Effector CD8-positive, alpha-beta T cell (primary cell): ENCODE measurements around the gene ICA1.

ENCODE experiments used
- DNase-seq: peaks from one replicate; lab custom pipeline; 2025; lab: John Stamatoyannopoulos, UW

Gene ICA1

DNA sequence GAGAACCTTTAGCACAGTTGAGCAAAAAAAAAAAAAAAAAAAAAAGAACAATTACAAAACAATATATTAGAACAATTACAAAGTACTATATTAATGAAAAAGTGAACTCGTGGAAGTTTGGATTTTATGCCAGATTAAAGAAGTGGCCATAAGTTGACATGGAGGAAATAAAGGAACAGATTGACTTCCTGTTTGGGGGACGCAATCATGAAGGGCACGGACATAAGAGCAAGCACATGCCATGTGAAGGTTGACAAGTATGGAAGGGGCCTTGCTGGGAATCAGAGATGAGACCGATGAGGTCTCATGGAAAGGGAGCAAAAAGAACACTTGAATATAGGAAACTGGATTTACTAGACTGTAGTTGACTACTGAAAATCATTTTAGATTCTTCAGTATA lies 61.7 kb downstream of the ICA1 start:
- no peak for DNase-seq

DNA sequence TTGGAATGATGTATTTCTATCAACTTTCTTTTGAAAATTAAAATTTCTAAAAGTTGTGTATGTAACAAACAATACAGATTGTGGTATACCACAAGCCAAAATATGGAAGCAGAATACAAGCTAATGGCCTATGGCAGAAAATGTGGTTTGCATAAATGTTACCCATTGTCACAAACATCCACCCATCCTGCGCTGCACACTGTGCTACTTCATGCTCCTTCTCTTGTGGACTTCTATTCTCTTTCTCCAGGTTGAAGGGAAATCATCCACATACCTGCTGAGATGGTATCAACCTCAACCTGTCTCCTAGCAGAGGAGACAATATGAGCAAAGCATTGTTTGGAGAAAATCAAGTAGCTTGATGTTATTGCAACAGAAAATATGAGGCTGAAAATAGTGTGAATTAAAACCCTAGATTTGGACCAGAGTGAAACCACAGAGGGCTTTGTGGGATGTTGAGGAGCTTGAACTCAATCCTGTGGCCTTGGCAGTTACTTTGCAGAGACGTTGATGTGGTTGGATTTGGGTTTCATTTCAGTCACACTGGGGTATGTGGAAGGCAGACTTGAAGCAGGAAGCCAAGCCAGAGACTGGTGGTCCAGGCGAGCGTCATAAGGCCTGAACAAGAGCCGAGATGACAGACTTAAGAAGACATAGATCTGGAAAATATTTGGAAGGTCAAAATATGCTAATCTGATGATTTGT lies 63.8 kb downstream of the ICA1 start:
- DNase-seq, result no peak

DNA sequence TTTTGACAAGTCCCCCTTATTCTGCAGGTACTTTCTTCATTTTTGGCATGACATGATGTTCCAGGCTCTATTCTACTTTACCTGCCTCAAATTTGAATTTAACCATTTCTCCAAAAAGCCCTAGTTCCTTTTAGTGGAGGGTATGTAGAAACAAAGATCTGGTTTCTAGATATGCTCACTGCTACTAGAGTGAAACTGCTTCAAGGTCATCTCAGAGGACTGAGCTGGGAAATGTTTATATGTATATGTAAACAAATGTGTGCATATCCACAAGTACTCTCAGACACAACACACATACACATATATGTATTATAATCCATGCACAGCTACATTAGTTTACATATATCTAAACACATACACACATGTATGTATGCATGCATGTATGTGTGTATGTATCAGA lies 69.1 kb downstream of the ICA1 start:
- no peak for DNase-seq

DNA sequence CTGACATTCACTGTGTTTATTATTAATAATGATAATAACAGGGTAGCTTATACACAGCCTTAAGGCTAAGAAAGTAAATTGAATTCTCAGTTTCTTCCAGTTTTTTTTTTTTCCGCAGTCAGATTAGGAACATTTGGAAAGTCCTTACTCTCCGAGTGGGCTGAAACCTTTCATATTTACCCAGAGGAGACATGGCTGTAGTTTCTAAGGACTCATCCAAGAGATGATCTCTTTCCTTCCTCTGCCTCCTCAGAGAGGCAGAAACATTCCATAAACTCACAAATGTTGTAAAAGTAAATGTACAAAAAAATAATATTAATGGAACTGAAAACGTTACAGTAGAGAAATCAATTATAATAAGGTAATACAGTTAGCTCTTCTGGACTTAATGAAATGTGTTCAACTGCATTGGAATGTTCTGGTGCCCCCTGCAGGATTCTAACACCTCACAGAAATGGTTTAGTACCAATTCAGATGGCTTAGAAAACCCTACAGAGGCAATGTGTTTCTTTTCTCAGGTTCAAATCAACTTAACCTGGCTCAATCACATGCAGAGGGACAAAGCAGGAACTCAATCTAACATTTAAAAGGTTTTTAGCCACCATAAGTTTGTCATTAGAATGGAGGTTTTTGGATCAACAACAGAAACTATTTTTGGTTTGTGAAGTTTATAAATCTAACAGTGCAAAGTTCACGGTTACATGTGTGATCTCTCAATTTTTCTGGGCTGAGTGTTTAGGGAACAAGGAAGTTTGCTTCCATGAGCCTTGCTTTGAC lies 71.7 kb downstream of the ICA1 start:
- peak; percentile 11 for DNase-seq

DNA sequence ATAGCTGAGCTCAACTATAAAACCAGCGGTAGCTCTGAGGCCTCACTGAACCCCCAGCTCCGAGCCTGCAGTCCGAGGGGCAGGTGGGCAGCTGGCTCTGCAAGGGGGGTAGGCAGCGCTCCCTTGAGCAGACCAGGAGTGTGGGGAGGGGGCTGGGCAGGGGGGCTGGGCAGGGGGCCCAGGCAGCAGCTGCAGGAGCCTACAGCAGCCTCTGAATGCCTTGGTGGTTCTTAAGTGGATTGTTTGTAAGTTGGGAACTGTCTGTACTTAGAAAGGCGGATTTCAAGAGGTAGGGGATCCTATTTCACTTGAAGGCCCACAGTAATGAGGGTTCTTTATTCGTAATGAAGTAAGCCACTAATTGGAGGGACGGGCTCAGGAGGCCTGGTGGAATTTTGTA lies 72.3 kb downstream of the ICA1 start:
- DNase-seq, result no peak

DNA sequence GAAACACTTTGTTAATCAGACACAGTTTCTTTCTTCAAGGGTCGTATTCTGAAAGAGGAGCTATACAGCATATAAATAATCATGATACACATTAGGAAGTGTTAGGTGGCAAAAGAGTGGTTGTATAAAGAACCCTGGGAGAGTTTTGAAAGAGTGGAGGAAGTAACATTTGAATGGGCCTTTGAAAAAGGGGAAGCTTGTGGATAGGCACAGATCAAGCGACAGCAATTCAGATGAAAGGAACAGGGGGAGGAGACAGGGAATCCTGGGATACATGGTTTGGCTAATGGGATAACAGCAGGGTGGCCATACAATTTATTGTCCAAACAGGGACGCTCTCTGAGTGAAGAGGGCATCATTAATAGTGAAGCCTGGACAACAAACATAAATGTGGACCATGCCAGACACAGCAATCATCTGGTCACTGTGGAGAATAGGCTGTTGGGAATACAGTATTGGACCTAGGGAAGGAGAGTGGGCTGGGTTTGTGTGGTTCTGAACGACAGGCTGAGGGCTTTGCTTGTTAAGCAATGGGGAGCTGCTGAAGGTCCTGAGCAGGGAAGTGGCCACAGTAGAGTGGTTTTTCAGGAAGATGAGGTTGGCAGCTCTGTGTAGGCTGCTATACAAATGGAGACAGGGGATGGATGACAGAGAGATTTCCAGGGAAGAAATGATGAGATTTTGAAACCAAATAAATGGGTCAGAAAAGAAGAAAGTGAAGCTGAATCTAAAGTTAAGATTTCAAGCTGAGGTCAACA lies 75.9 kb downstream of the ICA1 start:
- DNase-seq, result no peak

DNA sequence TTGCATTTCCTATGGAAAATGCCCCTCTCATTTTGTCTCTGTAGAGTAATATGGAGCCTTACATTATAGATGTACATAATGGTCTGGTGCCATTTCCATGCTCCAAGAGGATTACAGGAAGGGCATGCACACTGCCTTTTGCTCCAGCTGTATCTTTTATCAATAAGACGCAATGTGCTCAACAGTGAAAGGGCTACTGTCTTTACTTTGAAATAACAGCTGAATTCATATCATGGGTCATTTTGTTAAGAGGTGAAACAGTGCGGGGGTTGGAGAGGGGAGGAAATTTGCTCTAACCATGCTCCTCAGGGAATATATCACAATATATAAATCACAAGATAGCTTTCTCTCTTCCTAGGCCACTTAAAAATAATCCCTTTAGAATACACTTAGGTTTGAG lies 77.7 kb downstream of the ICA1 start:
- DNase-seq, result no peak

DNA sequence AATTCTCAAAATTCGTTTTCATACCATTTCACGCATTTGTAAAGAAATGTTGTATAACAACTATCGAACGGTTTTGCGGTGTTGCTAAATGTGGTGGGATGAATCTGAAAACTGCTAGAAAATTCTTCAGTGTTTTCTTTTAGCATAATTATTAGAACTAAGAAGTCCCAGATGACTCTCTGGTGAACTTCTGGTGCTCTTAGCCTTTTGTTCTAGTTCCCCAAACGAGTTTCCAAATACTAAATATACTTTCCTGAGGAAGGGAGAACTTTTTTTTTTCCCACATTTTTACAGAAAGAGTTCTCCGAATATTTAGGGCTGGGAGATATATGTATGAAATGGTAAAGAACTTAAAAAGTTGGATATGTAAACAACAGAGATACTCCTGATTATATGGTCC lies 82.5 kb downstream of the ICA1 start:
- no peak for DNase-seq

DNA sequence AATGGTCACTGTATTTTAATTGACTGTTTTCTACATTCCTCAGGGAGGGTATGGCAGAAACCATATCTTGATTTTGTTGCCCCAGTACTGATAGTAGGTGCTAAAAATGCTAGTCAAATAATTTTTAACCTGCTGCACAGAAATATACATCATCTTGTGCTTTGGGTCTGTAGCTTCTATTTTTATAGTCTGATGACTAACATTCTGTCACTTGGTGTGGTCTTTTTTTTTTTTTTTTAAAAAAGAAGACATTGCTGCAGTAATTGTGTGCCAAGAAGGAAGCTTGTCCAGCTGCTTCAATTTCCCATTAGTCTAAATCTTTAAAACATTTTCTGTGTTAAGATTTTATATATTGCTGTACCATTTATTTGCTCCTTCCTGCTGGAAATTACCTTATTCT lies 83.6 kb downstream of the ICA1 start:
- DNase-seq, result no peak

DNA sequence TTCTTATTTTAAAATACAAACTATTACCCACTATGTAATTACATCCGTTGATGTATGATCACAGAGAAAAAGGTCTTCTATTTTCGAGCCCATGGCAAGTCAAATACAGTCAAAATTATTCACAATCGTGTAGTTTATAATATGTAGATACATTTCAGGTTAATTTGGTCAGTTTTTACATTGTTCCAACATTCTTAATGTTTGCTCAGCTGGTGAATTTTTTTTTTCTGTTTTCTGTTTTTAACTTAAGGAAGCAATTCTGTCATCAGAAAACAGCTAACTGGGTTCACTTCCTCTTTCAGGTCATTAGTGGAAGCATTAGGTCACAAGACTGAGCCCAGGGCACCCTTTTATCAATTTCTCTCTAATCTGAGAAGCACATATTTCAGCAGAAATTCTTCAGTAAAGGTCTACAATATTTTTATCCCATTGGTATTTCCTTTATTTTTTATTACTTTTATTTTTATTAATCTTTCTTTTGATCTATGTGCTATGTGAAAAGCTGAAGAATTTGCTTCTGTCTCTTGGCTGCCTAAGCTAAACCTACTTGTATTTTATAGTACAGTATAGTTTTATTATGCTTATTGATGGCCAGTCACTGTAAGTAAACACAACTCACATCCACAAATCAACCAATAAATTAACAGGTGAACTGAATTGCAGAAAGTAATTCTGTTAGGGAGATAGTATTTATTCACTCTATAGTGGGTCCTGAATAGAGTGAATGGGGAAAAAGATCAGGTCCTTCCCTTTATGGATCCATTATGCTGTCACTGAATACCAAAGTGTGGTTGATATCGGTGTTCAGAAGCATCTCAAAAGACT lies 84.6 kb downstream of the ICA1 start:
- no peak for DNase-seq

DNA sequence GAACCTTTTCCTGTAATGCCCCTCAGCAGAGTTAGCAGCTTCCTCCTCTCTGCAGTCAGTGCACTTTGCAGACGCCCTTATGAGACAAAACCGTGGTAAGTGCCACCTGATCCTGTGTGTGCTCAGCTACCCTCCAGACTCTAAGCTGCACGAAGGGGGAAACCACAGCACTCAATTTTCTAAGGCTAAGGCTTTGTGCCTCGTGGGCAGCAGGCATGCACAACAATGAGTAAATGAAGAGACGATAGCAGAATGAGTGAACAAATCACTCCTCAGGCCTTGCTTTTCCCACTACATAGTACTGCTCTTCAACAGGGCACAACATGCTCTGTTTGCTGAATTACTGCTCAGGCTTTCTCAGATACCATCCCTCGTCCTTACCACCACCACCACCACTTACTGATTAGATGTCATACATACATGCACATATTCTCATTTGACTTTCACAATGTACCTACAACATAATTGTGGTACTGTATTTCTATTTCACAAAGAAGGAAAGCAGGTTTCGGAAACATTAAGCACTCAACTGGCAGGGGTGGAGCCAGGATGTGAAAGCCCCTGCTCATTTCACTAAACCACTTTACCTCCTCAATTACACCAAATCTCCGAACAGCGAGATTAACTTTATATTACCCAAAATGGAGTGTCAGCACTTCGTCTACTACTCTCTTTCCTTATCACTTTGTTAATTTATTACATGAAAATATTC lies 85.4 kb downstream of the ICA1 start:
- DNase-seq, result peak; percentile 6

DNA sequence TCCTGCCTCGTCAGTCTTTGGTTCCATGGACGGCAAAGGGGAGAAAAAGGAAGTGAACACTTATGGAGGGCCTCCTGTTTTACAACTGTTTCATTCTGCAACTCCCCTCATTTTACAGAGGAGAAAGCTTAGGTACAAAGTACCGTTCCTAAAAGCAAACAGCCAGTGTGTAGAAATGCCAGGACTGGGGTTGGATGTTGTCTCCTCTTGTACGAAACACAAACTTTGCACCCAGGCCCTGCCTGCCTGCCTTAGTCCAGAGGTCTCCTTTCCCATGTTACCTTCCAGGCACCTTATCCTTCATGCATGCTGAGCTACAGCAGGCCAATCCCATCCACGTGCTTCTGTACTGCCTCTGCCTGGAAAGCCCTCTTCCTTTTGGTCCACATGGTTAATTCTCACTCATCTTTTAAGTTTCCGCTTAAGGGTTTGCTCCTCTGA lies 86.0 kb downstream of the ICA1 start:
- DNase-seq, result no peak

DNA sequence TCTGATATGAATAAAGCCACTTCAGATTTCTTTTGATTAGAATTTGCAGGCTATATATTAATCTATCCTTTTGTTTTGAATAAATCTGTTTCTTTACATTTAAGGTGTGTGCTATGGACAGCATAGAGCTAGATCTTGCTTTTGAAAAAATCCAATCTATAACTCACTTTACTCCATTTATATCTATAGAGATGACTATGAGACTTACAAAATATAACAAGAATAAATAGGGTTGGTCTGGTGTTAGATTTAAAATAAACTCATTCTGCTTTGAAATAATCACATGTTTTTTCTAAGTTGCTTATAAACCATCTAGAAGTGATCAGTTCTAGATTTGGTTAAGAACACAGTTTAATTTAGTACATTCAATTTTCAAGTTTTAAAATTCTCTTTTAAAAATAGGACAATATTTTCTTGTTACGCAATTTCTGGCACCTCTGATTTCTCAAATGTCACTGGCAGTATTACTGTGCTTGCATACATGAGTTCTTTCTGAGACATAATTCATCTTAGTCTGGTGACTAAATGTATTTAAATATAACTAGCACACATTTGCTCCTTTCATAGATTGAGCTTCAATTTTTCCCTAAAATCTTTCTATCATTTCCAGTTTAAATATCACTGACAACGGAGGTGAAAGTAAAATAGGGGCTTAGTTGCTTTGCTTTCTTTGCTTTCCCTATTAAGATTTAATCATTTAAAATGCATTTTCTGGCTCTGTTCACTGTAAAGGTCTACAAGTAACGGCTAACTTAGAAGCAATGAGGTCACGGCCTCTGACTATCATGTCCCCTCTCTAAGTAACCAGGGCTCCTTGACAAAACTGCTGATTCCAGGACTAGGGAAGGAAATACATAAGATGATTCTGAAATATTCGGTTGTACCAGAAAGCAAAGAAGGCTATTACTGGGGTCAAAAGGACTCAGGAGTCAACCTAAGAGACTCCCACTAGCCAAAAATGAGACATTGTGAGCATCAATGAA lies 89.3 kb downstream of the ICA1 start:
- DNase-seq, result no peak

DNA sequence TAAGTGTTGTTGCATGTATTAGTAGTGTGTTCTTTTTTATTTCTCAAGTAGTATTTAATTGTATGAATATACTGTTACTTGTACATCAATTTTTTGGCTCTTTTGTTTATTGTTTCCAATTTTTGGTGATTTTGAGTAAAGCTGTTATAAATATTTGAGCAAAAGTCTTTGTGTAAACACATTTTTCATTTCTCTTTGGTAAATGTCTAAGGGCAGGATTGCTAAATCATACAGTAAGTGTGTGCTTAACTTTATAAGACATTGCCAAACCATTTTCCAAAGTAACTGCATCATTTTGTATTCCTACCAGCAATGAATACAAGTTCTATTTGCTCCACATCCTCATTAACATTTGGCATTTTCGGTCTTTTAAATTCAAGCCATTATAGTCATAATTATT lies 92.8 kb downstream of the ICA1 start:
- DNase-seq, result no peak

DNA sequence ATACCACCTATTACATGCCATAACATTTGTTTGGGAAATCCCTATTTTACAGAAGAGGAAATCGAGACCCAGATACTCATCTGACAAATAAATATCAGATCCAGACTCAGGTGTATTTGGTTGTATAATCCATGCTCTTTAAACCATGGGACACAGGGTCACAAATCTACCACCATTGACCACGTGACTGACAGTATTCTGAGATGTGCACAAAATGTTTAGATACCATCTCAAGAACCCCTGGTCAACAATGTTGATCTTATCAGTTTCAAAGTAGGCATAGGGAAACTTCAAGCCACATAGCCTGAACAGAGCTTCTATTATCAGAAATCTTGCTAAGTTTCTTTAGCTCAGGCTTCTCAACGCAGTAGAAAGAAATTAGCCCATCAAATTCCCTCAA lies 93.6 kb downstream of the ICA1 start:
- DNase-seq, result no peak

DNA sequence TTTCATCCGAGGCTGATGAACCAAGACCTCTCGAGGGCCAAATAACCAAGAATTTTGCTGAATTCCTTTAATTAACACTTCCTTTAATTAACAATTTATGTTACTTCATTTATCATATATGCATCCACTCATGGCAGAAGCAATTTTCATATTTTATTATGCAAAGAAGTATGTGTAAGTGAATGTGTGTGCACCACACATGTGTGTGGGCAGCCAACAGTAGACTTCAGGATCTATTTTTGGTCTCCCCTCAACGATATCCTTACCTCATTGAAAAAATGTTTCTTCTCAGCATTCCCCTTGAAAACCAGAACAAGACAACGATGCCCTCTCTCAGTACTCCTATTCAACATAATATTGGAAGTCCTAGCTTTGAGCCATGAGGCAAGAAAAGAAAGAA lies 96.8 kb downstream of the ICA1 start:
- no peak for DNase-seq

DNA sequence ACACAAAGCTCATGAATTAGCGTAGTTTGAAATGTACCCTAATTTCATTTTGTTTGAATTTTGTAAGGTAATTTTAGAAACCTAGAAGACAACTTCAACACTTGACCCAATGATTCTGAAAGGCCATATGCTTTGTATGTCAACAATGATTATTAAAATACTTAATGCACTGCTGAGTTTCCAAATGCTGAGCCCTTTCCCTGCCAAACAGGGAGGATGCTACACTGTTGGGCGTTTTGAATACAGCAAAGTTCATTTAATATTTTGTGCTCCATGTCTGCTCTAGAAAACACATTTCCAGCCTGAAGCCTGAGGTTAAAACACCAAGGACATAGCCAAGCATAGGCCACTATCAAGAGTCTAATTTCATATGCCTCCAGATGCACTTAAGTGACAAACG lies 99.8 kb downstream of the ICA1 start:
- DNase-seq, result no peak

DNA sequence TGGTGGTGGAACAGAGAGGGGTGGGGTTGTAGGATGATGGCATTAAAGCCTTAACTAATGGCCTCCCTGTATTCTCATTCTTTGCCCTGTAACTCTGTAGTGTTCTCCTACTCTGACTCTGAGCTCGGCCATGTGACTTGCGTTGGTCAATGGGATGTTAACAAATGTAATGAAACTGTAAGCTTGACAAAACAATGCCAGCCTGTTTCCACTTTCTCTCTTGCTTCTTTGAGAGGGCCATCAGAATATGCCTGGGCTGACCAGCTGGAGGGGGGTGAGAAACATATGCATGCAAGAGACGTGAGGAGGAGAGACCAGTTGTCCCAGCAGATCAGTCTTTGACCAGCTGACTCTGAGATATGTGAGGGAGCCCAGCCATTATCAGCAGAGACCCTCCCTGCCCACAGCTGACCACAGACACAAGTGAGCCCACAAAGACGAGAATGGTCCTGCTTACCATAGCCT lies 100.6 kb downstream of the ICA1 start:
- no peak for DNase-seq

DNA sequence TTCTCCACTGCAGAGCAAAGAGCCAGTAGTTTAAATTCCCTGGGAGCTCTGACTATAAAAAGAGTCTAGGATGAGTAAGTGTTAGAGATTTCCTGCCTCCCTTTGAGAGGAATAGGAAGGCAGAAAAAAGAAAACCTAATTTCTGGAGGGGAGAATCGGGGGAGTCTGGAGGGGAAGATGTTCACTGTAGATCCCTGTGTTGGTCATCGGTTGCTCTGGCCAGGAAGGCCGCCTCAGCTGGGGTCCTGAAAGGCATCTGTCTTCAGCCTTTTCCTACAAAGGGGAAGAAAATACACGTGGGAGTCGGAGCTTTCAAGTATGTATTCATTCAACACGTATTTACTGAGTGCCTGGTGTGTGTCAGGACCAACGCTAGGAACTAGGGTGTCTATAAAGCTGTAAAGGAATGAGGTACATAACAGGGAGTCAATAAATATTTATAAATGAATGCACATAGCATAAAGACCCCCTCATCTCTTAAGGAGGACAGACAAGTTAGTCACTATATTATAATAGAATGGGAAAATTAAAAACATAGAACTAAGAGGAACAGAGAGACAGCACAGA lies 101.1 kb downstream of the ICA1 start:
- no peak for DNase-seq

DNA sequence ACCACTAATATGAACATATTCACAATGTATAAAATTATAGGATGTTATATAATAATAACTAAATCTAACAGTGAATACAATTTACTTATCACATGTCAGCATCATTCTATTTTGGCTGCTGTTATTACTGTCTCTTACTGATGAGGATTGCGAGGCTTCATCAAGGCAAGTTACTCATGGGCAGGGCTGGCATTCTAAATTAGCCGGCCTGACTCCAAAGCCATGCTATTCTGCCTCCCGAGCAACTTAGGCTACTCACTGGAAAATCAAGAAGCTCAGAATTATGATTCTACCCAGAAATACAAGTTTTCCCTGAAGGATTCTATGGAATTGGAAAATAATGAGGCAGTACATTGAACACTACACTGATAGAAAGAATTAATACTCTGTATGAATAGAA lies 101.7 kb downstream of the ICA1 start:
- DNase-seq, result no peak
